NCI-H82 (cell line): ENCODE results near the gene ANKRD66.
"Not testable (repeated sequence)": the region's sequence is repeated elsewhere in the genome, so short reads cannot be mapped to it uniquely, and the experiment has no call there.

Experiments used
- DNase-seq: peaks from one replicate; lab custom pipeline; 2025; lab: John Stamatoyannopoulos, UW

The ANKRD66 gene

GRCh38 chr6:46755865-46756264 lies 9.1 kb downstream of the ANKRD66 start:
- DNase-seq = no peak

DNA sequence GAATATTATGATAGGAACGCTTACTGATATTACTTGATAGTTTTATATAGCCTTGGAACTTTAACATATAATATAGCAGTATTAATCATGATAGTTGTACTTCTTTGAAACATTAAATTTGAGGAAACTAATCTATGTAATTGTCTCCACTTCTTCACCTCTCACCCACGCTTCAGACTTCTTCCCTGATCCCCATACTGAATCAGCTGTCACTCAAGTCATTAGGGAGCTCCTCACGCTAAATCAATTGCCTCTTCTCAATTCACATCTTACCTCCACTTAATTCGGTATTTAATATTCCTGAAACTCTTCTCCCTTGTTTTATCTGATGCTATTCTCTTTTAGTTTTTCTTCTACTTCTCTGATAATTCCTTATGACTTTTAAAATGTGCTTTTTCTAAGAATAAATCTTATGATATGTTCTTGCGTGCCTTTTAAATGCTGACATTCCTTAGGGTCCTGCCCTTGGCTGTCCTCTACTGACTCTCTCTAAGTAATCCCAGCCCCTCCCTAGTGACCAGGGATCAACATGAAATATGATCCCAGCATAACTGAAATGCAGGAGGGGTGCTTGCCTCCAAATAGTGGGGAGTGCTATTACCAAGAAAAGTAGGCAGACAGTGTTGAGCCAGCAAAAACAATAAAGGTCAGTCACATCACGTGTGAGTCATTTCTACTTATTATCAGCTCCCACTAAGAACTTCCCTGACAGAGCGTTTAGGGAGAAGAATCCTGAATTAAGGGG lies 9.9 kb downstream of the ANKRD66 start:
- peak; percentile 73 for DNase-seq

DNA sequence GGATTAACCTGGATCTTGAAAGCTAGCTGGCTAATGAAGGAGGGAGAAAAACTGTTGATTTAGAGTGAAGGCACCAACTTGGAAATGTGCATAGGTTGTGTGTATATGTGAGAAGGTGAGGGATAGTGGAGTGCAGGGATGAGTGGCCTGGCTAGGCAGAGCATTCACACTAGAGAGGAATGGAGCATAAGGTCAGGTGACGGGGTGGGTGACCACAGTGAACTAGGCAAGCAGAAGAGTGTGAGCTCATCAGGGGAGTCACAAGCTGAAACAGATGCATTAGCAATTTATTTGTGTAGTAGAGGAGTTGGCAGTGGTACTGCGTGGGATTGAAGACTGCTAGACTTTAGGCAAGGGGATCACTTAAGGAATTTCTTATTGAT lies 10.5 kb downstream of the ANKRD66 start:
- DNase-seq = no peak

- no peak for DNase-seq
Observed at GRCh38 chr6:46758960-46759753, 12.4 kb downstream of the ANKRD66 start.

- DNase-seq = peak; percentile 73
Observed at GRCh38 chr6:46760925-46761324, 14.2 kb downstream of the ANKRD66 start.

DNA sequence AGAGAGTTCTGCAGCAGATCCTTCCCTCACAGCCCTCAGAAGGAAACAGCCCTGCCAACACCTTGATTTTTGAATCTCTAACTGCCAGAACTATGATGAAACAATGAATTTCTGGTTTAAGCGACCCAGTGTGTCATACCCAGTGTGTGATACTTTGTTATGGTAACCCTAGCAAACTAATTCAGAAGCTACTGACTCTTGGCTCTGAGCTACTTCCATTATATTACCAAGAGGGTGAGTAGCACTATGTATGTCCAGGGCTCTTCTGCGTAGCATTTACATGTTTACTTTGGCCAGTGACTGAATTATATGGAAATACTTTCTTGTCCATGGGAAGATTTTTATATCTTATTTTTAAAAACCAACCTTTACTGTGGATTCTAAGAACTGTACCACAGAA lies 16.7 kb downstream of the ANKRD66 start:
- no peak for DNase-seq

GRCh38 chr6:46764280-46764679 lies 17.5 kb downstream of the ANKRD66 start:
- not testable (repeated sequence) for DNase-seq

GRCh38 chr6:46764961-46765360 lies 18.2 kb downstream of the ANKRD66 start:
- DNase-seq = no peak

DNA sequence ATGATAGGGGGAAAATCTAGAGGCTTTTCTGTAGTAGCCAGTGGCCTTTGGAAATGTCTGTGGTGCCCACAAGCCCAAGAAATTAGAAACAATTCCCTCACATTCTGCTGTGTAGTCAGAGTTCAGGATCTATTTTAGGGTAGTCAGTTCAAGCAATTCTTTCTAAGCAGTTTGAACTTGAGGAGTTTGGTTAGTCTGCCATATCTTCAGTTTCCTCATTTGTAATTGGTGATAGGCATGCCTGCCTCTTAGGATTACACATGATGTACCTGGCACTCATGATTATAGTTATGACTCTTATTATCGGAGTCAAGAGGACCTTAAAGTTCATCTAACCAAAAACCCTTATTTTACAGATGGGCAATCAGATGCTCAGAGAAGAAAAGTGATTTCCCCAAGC lies 25.3 kb downstream of the ANKRD66 start:
- no peak for DNase-seq

DNA sequence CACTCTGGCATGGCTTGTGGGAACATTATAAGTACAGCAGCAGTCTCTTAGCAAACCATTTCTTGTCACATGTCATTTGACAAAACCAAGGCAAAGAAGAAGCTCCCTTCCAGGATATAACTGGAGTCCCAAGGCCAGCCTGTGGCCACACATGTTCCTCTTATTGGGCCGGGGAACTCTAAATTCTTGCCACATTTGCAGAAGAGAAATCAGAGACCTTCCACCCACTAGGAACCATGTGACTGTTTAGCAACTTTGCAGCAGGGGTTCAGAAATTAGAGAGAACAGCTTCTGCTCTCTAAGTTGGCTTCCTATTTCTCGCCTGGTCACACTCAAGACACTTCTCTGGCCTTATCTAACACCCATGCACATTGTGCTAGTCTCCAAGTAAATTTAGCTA lies 26.0 kb downstream of the ANKRD66 start:
- DNase-seq = no peak

DNA sequence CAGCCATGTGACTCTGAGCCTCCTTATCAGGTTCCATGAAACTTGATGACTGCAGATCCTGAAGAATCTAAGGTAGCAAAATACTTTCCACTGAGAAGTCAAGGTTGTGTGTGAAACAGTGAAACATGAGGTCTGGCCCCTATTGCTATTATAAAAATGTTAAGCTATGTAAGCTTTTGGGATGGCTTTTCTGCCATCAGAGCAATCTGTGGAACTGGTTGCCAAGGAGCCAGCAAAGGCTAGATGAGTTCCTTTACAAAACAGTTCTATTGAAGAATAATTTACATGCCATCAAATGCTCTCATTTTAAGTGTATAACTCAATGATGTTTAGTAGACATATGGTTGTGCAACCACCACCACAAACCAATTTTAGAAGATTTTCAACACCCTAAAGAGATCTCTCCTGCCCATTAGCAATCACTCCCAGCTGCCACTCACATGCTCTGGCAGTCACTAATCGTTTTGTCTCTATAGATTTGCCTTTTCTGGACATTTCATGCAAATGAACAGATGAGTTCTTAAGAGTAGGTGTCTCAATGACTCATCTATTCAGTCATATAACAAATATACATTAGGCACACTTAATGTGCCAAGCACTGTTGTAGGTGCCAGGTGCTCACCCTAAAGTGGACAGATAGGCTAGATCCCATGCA lies 26.6 kb downstream of the ANKRD66 start:
- no peak for DNase-seq

- DNase-seq = not testable (repeated sequence)
Observed at GRCh38 chr6:46774736-46775135, 28.0 kb downstream of the ANKRD66 start.

DNA sequence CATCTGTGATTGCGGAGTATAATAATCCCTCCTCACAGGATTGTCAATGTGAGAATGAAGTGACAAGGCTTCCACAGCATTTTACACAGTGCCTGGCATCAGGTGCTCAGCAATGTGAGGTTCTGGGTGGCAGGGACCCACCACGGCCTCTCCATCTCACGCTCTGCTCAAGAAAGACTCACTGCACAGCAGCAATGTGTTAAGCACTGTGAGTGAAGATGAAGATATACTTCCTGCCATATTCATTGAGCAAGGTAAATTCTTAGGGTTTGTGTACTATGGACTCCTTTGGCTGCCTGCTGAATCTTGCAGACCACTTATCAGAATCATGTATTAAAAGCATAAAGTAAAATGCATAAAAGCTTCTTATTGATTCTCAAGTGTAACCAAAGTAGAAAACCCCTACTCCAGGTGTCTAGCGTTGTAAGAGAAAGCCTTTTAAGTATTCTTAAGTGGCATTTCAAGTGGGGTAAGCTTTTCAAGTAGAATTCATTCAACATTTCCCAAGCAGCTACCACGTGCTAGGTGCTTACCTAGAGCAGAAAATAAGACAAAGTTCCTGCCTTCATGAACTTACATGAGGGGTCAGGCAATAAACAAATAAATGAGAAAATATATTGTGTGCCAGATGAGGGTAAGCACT lies 29.5 kb downstream of the ANKRD66 start:
- DNase-seq = no peak

DNA sequence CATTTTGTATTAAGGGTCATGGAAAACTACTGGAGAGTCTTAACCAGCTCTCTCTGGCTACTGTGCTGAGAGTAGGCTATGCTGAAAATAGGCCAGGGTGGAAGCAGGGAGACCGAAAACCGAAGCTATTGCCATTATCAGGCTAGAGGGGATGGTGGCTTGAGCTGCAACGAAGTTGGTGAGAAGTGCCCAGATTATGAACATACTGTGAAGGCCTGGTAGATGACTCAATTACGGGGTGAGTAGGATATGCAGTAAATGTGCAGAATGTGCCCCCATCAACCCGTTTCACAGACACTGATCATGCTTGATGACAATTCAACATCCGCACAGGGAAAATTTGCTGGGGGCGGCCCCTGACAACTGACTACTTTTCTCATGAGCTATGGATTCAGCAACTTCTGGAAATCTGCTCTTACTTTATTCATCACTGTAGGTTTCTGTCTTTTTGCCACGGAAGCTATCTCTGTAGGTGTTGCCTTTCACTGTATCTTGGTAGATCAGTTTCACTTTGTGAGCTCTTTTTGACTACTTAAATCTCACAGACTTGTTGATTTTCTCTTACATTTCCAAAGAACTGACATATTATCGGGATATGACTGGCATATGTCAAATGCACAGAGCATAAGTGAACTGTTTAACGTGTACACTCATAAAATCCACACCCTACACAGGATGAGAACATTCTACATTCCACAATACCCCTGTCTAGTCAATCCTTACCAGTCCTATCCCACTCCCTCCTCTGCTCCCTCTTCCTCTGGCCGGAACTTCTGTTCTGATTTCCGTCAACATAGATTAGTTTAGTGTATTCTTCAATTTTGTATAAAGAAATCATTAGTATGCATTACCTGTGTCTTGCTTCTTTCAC lies 31.0 kb downstream of the ANKRD66 start:
- no peak for DNase-seq

GRCh38 chr6:46781478-46782378 lies 35.0 kb downstream of the ANKRD66 start:
- DNase-seq = peak; percentile 86

GRCh38 chr6:46784535-46784934 lies 37.8 kb downstream of the ANKRD66 start:
- DNase-seq = no peak

DNA sequence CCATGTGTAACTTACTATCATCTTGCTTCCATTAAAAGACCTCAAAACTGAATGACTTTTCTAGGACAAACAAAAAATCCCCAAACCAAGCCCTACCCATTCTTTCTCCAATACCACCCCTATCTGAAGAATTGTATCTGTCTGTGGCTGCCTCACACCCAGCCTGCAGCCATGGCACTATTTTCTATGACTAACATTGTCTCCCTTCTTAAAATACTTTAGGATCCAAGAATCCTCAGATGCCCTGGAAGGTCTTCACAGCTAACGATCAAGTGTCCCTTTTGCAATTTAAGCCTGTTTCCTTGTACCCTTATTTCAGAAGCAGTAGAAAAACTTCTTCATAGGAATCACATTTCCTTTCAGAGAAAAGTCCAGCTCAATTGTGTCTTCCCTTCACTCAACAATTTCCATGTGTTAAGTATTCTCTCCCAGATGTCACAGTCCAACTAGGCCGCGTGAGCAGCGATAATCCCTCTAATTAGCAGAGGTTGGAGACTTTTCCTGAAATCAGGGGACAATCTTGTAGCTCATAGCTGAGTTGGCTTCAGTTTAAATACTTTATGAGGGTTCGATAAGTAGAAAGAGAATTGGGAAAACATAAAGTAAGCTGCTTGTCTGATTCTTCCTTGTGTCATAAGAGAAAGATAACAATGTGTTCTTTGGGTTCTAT lies 41.3 kb downstream of the ANKRD66 start:
- peak; percentile 57 for DNase-seq

GRCh38 chr6:46788791-46789190 lies 42.1 kb downstream of the ANKRD66 start:
- DNase-seq = no peak

DNA sequence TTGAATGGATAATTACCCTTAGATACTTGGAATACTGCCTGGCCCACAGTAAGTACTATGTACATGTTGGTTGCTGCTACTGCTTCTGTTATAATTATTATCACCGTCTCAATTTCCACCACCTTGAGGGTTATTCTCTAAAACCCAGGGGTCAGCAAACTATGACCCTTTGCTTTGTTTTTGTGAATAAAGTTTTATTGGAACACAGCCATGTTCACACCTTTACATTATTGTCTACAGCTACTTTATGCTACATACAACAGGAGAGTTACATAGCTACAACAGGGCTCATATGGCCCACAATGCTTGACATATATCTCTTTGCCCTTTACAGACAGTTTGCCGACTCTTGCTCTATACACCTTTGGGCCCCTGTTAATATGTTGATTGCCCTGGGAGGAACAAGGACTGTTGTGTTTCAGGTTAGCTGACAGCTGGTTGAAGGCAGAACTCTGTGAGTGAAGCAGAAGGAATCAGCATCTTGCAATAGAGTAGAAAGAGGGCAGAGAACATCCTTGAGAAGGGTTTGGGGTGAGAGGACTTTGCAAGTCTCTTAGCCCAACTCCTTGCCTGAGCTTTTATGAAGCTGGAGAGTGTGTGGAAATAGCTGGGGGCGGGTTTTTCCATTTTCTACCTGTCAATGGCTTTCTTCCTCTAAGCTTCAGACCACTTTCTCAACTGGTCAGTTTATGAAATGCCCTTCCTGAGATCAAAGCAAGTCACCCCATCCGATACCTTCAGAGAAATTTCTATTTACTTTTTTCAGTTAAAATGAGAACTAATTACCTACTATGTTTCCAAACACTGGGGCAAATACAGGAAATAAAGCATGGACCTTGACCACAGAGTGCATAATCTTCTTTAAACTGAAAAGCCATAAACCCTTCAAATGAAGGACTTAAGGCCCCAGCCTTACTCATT lies 43.0 kb downstream of the ANKRD66 start:
- DNase-seq = no peak
